ENCODE measurements around the gene GRN.

GRN gene

GRCh38 chr17:44354582-44355561 is 9.8 kb downstream of the GRN start:
- no peak for TF ChIP-seq CTCF (conservative IDR thresholded peaks at IDR 0.05; ENCODE audit: low read length)
- no peak for DNase-seq (ENCODE audit: low read depth)
- H3K4me3 ChIP-seq (ENCODE audit: low read length): no peak overlapping the region

GRCh38 chr17:44355642-44356099 is 10.6 kb downstream of the GRN start:
- no peak for DNase-seq (ENCODE audit: low read depth)
- no peak for TF ChIP-seq CTCF (conservative IDR thresholded peaks at IDR 0.05; ENCODE audit: low read length)
- H3K4me3 ChIP-seq (ENCODE audit: low read length): no peak overlapping the region

DNA sequence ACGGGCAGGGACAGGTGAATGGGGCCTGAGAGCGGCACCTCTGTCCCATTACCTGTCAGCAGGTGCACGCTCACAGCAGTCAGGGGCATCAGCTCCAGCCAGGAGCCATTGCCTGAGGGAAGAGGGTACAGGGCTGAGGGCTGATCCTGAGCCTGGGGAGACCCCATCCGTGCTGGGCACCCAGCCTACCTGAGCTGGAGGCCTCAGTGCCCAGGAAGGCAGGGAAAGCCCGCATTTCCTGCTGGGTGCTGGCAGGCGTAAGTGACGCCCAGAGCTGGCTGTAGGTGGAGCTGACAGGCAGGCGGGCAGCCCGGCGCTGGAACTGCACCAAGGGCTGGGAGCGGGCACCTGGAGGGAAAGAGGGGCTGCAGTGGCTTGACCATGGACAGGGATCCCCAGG is 11.1 kb downstream of the GRN start:
- no peak for TF ChIP-seq CTCF (conservative IDR thresholded peaks at IDR 0.05; ENCODE audit: low read length)
- DNase-seq (ENCODE audit: low read depth): no peak
- H3K4me3 ChIP-seq (ENCODE audit: low read length): no peak overlapping the region

- H3K4me3 ChIP-seq (ENCODE audit: low read length): no peak overlapping the region
- DNase-seq (ENCODE audit: low read depth): no peak
- no peak for TF ChIP-seq CTCF (conservative IDR thresholded peaks at IDR 0.05; ENCODE audit: low read length)
Observed at GRCh38 chr17:44358066-44358465, 13.0 kb downstream of the GRN start.

DNA sequence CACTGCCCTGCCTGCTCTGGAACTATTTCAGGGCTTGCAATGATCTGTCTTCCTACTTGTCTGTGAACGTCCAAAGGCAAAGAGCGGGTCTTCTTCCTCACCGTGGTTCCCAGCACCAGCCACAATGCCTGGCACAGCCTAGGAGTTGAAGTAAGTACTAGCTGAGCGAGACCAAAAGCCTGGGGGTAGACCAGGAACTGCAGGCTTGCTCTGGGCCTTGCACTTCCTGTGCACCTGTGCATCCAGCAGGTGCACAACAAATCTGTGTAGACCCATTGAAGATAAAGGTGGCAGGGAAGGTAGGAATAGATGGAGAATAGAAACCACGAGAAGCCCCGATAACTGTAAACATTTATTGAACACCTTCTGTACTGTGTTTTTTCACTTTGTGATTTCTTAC is 13.9 kb downstream of the GRN start:
- TF ChIP-seq CTCF (conservative IDR thresholded peaks at IDR 0.05; ENCODE audit: low read length): no peak
- H3K4me3 ChIP-seq (ENCODE audit: low read length): no peak overlapping the region
- DNase-seq (ENCODE audit: low read depth): no peak

- TF ChIP-seq CTCF (conservative IDR thresholded peaks at IDR 0.05; ENCODE audit: low read length): no peak
- DNase-seq (ENCODE audit: low read depth): no peak
- H3K4me3 ChIP-seq (ENCODE audit: low read length): no peak overlapping the region
Observed at GRCh38 chr17:44359458-44360143, 14.5 kb downstream of the GRN start.
